ENCODE data around the gene HSPE1.
"Not testable (repeated sequence)": the region's sequence is repeated elsewhere in the genome, so short reads cannot be mapped to it uniquely, and the experiment has no call there.

Gene HSPE1

GRCh38 chr2:197498937-197499593, 1.1 kb upstream of the HSPE1 start:
- DNase-seq, result peak; percentile 57 to 67

GRCh38 chr2:197500503-197501131, 438 bp downstream of the HSPE1 start:
- DNase-seq, result no peak

GRCh38 chr2:197502201-197502600, 2.0 kb downstream of the HSPE1 start:
- no peak for DNase-seq

GRCh38 chr2:197502685-197503084, 2.5 kb downstream of the HSPE1 start:
- no peak for DNase-seq

GRCh38 chr2:197504000-197504399, 3.8 kb downstream of the HSPE1 start:
- DNase-seq, result no peak

- DNase-seq, result no peak
Observed at GRCh38 chr2:197504512-197504911, 4.3 kb downstream of the HSPE1 start.

GRCh38 chr2:197506658-197507057, 6.5 kb downstream of the HSPE1 start:
- no peak for DNase-seq

GRCh38 chr2:197513915-197514314, 13.7 kb downstream of the HSPE1 start:
- DNase-seq, result no peak

- DNase-seq, result no peak
Observed at GRCh38 chr2:197514754-197515153, 14.6 kb downstream of the HSPE1 start.

- DNase-seq, result no peak
Observed at GRCh38 chr2:197515315-197515738, 15.1 kb downstream of the HSPE1 start.

- DNase-seq, result peak; percentile 94 to 95
Observed at GRCh38 chr2:197515739-197516392, 15.7 kb downstream of the HSPE1 start, which contains the start of gene MOB4. Gene MOB4, plus strand, starts transcription at chr2:197516066. Its CDS starts 21 bp downstream, at chr2:197516087.

GRCh38 chr2:197516393-197516761, 16.2 kb downstream of the HSPE1 start:
- peak; percentile 20 to 38 for DNase-seq

GRCh38 chr2:197517150-197517549, 17.0 kb downstream of the HSPE1 start:
- no peak for DNase-seq

GRCh38 chr2:197538412-197538811, 38.2 kb downstream of the HSPE1 start:
- DNase-seq, result no peak

GRCh38 chr2:197539734-197540133, 39.6 kb downstream of the HSPE1 start:
- DNase-seq, result no peak

- no peak for DNase-seq
Observed at GRCh38 chr2:197543206-197543605, 43.0 kb downstream of the HSPE1 start.

GRCh38 chr2:197547163-197547900, 47.2 kb downstream of the HSPE1 start:
- DNase-seq, result no peak

- no peak for DNase-seq
Observed at GRCh38 chr2:197548582-197548981, 48.4 kb downstream of the HSPE1 start.

GRCh38 chr2:197551260-197551659, 51.1 kb downstream of the HSPE1 start:
- DNase-seq, result not testable (repeated sequence)

Data from activated CD4-positive, alpha-beta T cell treated with anti-CD3 and anti-CD28 coated beads, Interleukin-2, amount 50 U/mL, for 48 hours (primary cell).